Mucosa of descending colon (tissue), 3 donors: ENCODE measurements around the gene NSG2. TPM values are rescaled to one million over a fixed set of nuclear protein-coding genes. Genes with fewer than 3 reads are reported as not detected.
"Not testable (repeated sequence)": the region's sequence is repeated elsewhere in the genome, so short reads cannot be mapped to it uniquely, and the experiment has no call there.

Experiments used
- ATAC-seq: fragments of 200-7000 bp; cut with Tn5 transposase; one replicate; pipeline ENCODE4 v1.9.1; 2020; ENCODE audit warnings: mild to moderate bottlenecking, moderate library complexity
- DNase-seq, 3 donors: peaks; one replicate each; pipeline ENCODE4 v3.0.0-alpha.2; 2020
- H3K36me3 ChIP-seq: fragments of 200-600 bp; one replicate; pipeline ENCODE4 v1.8.0; 2021; ENCODE audit warnings: low read depth, mild to moderate bottlenecking
- H3K4me1 ChIP-seq: fragments of 200-600 bp; one replicate; pipeline ENCODE4 v1.8.0; 2021; ENCODE audit warnings: low read depth, mild to moderate bottlenecking
- H3K4me3 ChIP-seq: fragments of 200-600 bp; one replicate; pipeline ENCODE4 v1.8.0; 2021; ENCODE audit warnings: mild to moderate bottlenecking
- H3K9me3 ChIP-seq: fragments of 200-600 bp; one replicate; pipeline ENCODE4 v1.8.0; 2021; ENCODE audit warnings: mild to moderate bottlenecking
- intact Hi-C, 2 donors: fragments of 100-400 bp; cut with DNase I in 1 of 2; cut with micrococcal nuclease in 1 of 2; formaldehyde crosslinking; loops; one replicate each; pipeline versions ENCODE4 v1.11.0 to v1.11.1; 2022; cut with DNase I, micrococcal nuclease
- total RNA-seq, 3 donors: library from RNA; stranded (reverse); fragmentation: NEBNext Ultra II Directional in 2 of 3; extraction: Animal tissue kit (Norgen Biotek cat#: 25700) in 2 of 3; gene quantifications; one replicate each; pipeline versions ENCODE4 v1.2.1 to v1.2.4, GENCODE V29; 2021 to 2023
- TF ChIP-seq, protein P1 (sequence below): fragments of 200-600 bp; IDR thresholded peaks from one replicate; pipeline ENCODE4 v1.8.0; 2022; ENCODE audit warnings: antibody characterized with exemption, mild to moderate bottlenecking
- donor health status: DM: no; HTN: no; CAD: no; lungs with moderate emphysema.
- donor health status: DM: no; HTN: no; CAD: no.
- donor health status: DM: no; HTN: yes; CAD: no.

NSG2 gene
- total RNA-seq, 3 donors from 2014 or later: 1.2 to 8.7 (median 1.3) TPM

DNA sequence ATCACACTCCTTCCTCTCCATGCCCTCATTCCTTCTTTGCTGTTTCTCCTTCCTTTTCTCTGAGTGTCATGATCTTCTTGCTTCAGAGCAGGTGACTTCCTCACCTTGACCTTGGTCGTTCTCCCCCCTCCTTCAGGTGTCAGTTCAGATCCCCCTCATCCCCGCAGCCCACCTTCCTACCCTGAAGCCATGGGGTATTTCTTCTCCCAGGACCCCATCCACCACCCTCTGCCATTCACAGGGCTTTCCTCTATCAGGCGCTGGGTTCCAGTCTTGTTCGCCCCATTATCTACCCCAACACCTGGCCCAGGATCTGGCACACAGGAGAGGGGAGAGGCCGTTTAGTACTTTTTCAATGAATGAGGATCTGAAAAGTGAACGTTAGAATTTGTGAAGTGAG is 101.0 kb downstream of the NSG2 start:
- TF ChIP-seq, protein P1, sequence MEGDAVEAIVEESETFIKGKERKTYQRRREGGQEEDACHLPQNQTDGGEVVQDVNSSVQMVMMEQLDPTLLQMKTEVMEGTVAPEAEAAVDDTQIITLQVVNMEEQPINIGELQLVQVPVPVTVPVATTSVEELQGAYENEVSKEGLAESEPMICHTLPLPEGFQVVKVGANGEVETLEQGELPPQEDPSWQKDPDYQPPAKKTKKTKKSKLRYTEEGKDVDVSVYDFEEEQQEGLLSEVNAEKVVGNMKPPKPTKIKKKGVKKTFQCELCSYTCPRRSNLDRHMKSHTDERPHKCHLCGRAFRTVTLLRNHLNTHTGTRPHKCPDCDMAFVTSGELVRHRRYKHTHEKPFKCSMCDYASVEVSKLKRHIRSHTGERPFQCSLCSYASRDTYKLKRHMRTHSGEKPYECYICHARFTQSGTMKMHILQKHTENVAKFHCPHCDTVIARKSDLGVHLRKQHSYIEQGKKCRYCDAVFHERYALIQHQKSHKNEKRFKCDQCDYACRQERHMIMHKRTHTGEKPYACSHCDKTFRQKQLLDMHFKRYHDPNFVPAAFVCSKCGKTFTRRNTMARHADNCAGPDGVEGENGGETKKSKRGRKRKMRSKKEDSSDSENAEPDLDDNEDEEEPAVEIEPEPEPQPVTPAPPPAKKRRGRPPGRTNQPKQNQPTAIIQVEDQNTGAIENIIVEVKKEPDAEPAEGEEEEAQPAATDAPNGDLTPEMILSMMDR: no peak
- DNase-seq (no peak), ATAC-seq (no peak)
- no peaks in the 10 kb centered on the region for H3K36me3 ChIP-seq
- H3K9me3 ChIP-seq: no peaks in the 10 kb centered on the region
- intact Hi-C loops: no loop called here
- no peaks in the 10 kb centered on the region for H3K4me1 ChIP-seq
- H3K4me3 ChIP-seq: no peak overlapping the region

GRCh38 chr5:174147012-174147411 is 101.5 kb downstream of the NSG2 start:
- ATAC-seq, H3K36me3 ChIP-seq, DNase-seq, H3K4me1 ChIP-seq, intact Hi-C loops, H3K9me3 ChIP-seq, H3K4me3 ChIP-seq: not testable (repeated sequence)

GRCh38 chr5:174147551-174147950 is 102.0 kb downstream of the NSG2 start:
- no peak overlapping the region for H3K4me3 ChIP-seq
- TF ChIP-seq, protein P1: no peak
- no peak for ATAC-seq
- no peaks in the 10 kb centered on the region for H3K4me1 ChIP-seq
- intact Hi-C loops: no loop called here
- H3K9me3 ChIP-seq: no peaks in the 10 kb centered on the region
- no peaks in the 10 kb centered on the region for H3K36me3 ChIP-seq
- DNase-seq: no peak

GRCh38 chr5:174148721-174149120 is 103.2 kb downstream of the NSG2 start:
- H3K4me1 ChIP-seq: no peaks in the 10 kb centered on the region
- H3K36me3 ChIP-seq: no peaks in the 10 kb centered on the region
- H3K9me3 ChIP-seq: no peaks in the 10 kb centered on the region
- DNase-seq (no peak), ATAC-seq (no peak)
- intact Hi-C loops: no loop called here
- H3K4me3 ChIP-seq: no peak overlapping the region
- TF ChIP-seq, protein P1: no peak

DNA sequence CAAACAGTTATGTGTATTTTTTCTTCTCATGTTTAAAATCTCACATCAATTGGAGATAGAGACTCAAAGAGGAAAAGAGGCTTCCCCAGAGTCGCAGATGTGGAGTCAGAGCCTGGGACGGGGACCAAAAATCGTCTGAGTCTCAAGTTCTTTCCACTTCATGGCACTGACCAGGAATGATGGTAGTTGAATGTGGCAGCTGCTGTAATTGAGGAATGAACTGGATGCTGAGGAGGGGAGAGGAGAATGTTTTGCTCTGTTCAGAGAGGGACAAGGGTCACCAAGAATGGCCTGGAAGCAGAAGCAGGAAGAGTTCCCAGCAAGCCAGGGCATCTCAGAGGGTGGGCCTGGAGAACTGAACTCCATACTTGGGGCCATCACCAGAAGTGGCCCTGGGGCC is 103.9 kb downstream of the NSG2 start:
- no peak overlapping the region for H3K4me3 ChIP-seq
- DNase-seq: no peak

GRCh38 chr5:174149989-174150388 is 104.5 kb downstream of the NSG2 start:
- ATAC-seq: no peak
- TF ChIP-seq, protein P1: no peak
- intact Hi-C loops: no loop called here
- DNase-seq: no peak
- Histone ChIP-seq H3K36me3 (no peaks in the 10 kb centered on the region), H3K9me3 (peaks cover 3% of the 10 kb centered on the region), H3K4me1 (no peaks in the 10 kb centered on the region), H3K4me3 (no peak overlapping the region)

More for the DNA sequence above, 103.9 kb downstream of the NSG2 start:
- TF ChIP-seq, protein P1: no peak
- no peak for ATAC-seq
- Histone ChIP-seq H3K9me3 (no peaks in the 10 kb centered on the region), H3K4me1 (no peaks in the 10 kb centered on the region), H3K36me3 (no peaks in the 10 kb centered on the region)
- intact Hi-C loops: no loop called here
